GM12892 (cell line): ENCODE measurements around the gene ZNF317.
A peak's percentile ranks its signal among the peaks of the same experiment; 100 is the strongest.
"Not testable (repeated sequence)": the region's sequence is repeated elsewhere in the genome, so short reads cannot be mapped to it uniquely, and the experiment has no call there.

ENCODE experiments used
- DNase-seq: peaks from one replicate; pipeline ENCODE4 v3.0.0; 2011; ENCODE audit not compliant: insufficient read length
- FAIRE-seq: peaks from 2 replicates; lab custom pipeline; 2011; peaks lifted over from hg19 to GRCh38; lab: Jason Lieb, UNC
- POLR2A ChIP-seq: IDR thresholded peaks from 2 replicates; pipeline ENCODE4 v1.6.1; 2011; ENCODE audit warnings: low read depth, low read length, control low read depth
- POLR2AphosphoS5 ChIP-seq: IDR thresholded peaks from 2 replicates; pipeline ENCODE4 v1.6.1; 2011; ENCODE audit warnings: low read depth, low read length, control low read depth
- TAF1 ChIP-seq: IDR thresholded peaks from 2 replicates; pipeline ENCODE4 v1.6.1; 2011; ENCODE audit warnings: low read depth, mild to moderate bottlenecking, control low read depth, low read length, borderline replicate concordance

The ZNF317 gene

DNA sequence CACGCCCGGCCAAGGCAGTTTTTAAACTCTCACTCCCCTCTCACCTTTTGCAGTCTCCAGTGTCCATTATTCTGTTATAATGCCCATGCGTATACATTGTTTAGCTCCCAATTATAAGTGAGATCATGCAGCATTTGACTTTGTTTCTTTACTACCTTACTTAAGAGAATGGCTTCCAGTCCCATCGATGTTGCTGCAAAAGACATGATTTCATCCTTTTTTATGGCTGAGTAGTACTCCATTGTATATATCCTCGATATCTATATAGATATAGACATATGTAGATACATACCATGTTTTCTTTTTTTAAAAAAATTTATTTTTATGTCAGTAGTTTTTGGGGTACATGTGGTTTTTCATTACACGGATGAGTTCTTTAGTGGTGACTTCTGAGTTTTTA, 47.0 kb downstream of the ZNF317 start:
- no peak for FAIRE-seq
- TF ChIP-seq TAF1 (no peak), POLR2A (no peak), POLR2AphosphoS5 (no peak)
- DNase-seq = no peak

DNA sequence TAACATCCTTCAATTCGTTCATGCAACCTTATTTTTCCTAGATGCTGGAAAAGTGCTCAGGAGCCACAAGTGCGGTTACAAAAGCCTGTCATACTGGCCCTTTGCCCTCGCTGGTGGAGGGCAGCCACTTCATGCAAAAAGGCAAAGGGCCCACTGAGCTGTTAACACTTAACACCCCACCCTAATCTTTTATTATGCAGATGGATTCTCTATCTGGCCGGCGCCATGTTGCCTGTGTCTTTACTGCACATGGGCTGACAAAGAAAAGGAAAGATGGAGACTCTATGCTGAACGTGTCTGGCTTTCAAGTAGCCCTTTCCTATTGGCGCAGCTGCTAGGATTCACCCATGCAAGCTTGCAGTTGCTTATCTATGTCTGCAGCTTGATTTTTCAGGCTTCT, 49.3 kb downstream of the ZNF317 start:
- FAIRE-seq = no peak

DNA sequence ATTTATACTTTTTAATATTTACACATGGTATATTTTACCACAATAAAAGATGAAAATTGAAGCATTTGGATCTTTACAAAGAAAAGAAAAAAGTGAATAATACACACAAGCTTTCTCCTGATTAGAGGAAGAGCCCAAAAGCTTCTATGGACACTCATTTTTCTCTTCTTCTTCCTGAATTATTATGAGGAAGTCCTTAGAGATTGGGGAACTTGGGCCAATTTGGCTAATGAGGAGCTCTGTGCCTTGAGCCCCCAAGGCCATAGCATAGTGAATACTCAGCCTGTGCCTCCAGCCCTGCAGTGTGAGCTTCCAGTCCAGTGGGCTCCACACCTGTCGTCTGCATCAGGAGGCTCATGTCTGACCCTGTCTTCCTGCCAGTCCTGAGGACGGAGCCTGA, 57.8 kb downstream of the ZNF317 start:
- not testable (repeated sequence) for DNase-seq, FAIRE-seq

More for the DNA sequence above, 49.3 kb downstream of the ZNF317 start:
- TF ChIP-seq POLR2A = no peak
- TF ChIP-seq POLR2AphosphoS5 = no peak
- TF ChIP-seq TAF1 = no peak
- no peak for DNase-seq

- DNase-seq (peak; percentile 21), FAIRE-seq (peak; percentile 33)
- TF ChIP-seq POLR2AphosphoS5 = no peak
- no peak for TF ChIP-seq TAF1
- TF ChIP-seq POLR2A = no peak
Observed at GRCh38 chr19:9205501-9206113, 65.4 kb downstream of the ZNF317 start.
